ENCODE results near the gene NCAPG2.

- no peak for TF ChIP-seq EZH2phosphoT487 (IDR thresholded peaks at IDR 0.05; ENCODE audit: borderline replicate concordance)
- TF ChIP-seq, protein P1, sequence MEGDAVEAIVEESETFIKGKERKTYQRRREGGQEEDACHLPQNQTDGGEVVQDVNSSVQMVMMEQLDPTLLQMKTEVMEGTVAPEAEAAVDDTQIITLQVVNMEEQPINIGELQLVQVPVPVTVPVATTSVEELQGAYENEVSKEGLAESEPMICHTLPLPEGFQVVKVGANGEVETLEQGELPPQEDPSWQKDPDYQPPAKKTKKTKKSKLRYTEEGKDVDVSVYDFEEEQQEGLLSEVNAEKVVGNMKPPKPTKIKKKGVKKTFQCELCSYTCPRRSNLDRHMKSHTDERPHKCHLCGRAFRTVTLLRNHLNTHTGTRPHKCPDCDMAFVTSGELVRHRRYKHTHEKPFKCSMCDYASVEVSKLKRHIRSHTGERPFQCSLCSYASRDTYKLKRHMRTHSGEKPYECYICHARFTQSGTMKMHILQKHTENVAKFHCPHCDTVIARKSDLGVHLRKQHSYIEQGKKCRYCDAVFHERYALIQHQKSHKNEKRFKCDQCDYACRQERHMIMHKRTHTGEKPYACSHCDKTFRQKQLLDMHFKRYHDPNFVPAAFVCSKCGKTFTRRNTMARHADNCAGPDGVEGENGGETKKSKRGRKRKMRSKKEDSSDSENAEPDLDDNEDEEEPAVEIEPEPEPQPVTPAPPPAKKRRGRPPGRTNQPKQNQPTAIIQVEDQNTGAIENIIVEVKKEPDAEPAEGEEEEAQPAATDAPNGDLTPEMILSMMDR (conservative IDR thresholded peaks at IDR 0.05; ENCODE audit: low read length), result no peak
These were observed 21.1 kb downstream of the NCAPG2 start for GRCh38 chr7:158683541-158683940.

Measured in Loucy (cell line).